A549 (cell line): ENCODE data around the gene PDCD2. TPM values are rescaled to one million over a fixed set of nuclear protein-coding genes. Genes with fewer than 3 reads are reported as not detected.
"Not testable (repeated sequence)": the region's sequence is repeated elsewhere in the genome, so short reads cannot be mapped to it uniquely, and the experiment has no call there.

Experiments
- ATAC-seq, 2 experiments: fragments of 200-7000 bp in 1 of 2; fragments of >200 bp in 1 of 2; cut with Nextera tagmentation in 1 of 2; cut with Tn5 transposase in 1 of 2; 3 replicates each; pipeline versions ENCODE4 v1.8.0 to v1.9.1; 2018 to 2020; ENCODE audit warnings: mild to moderate bottlenecking in 1 of 2, moderate library complexity in 1 of 2
- CTCF ChIA-PET: fragments of 300-600 bp; sonication (Branson Sonifier 250); formaldehyde crosslinking; extraction: SDS; loops from one replicate; lab custom pipeline; 2021; ENCODE audit warnings: antibody characterized with exemption, inconsistent platforms; lab: Yijun Ruan, JAX
- POLR2A ChIA-PET: fragments of 350-600 bp; formaldehyde crosslinking; extraction: SDS; loops from one replicate; lab custom pipeline; 2021; ENCODE audit warnings: antibody characterized with exemption, inconsistent platforms; lab: Yijun Ruan, JAX
- DNase-seq, 2 experiments: peaks; one replicate each; pipeline versions ENCODE4 v3.0.0 to v3.0.0-alpha.2; 2011 to 2016; ENCODE audit warnings: low read depth in 1 of 2, low spot score in 1 of 2
- FAIRE-seq: peaks from 2 replicates; lab custom pipeline; 2011; peaks lifted over from hg19 to GRCh38; lab: Jason Lieb, UNC
- H3K27ac ChIP-seq, 2 experiments: fragments of >200 bp; sonication (Bioruptor Twin); formaldehyde crosslinking; 3 replicates each; pipeline ENCODE4 v1.5.1; 2016 to 2017
- H3K4me1 ChIP-seq: fragments of >200 bp; sonication (Bioruptor Twin); formaldehyde crosslinking; 3 replicates; pipeline ENCODE4 v1.6.1; 2016
- H3K4me2 ChIP-seq: fragments of >200 bp; sonication (Bioruptor Twin); formaldehyde crosslinking; 3 replicates; pipeline ENCODE4 v1.6.1; 2016
- H3K4me3 ChIP-seq: fragments of >200 bp; sonication (Bioruptor Twin); formaldehyde crosslinking; 3 replicates; pipeline ENCODE4 v1.5.1; 2016
- H3K9me3 ChIP-seq: fragments of >200 bp; sonication (Bioruptor Twin); formaldehyde crosslinking; 3 replicates; pipeline ENCODE4 v1.6.1; 2016
- CHD4 ChIP-seq: fragments of 200-600 bp; sonication (generic); IDR thresholded peaks from 2 replicates; pipeline ENCODE4 v1.6.1; 2016; ENCODE audit warnings: antibody characterized with exemption, mild to moderate bottlenecking, borderline replicate concordance
- EP300 ChIP-seq, 2 experiments: fragments of >200 bp; sonication (Bioruptor Twin); formaldehyde crosslinking; IDR thresholded peaks; 2 replicates in 1 of 2; 3 replicates in 1 of 2; pipeline ENCODE4 v1.6.1; 2016 to 2017
- ESRRA ChIP-seq: fragments of 150-350 bp; IDR thresholded peaks from 2 replicates; pipeline ENCODE4 v1.6.1; 2014; ENCODE audit warnings: mild to moderate bottlenecking, low read length, borderline replicate concordance
- HMGXB4 ChIP-seq: fragments of 250-450 bp; sonication (Bioruptor Pico); IDR thresholded peaks from 2 replicates; pipeline ENCODE4 v1.5.0; 2021; ENCODE audit warnings: mild to moderate bottlenecking, moderate library complexity, borderline replicate concordance
- HOXB13 ChIP-seq: fragments of 250-450 bp; sonication (Bioruptor Pico); IDR thresholded peaks from 2 replicates; pipeline ENCODE4 v1.5.0; 2020; ENCODE audit warnings: low read depth, mild to moderate bottlenecking, moderate library complexity
- MAFK ChIP-seq: fragments of 450-650 bp; IDR thresholded peaks from 2 replicates; pipeline ENCODE4 v1.6.1; 2014; ENCODE audit not compliant: partially characterized antibody
- NPAS2 ChIP-seq: fragments of 250-450 bp; sonication (Bioruptor Pico); IDR thresholded peaks from 2 replicates; pipeline ENCODE4 v1.8.0; 2022; ENCODE audit warnings: mild to moderate bottlenecking, moderate library complexity, borderline replicate concordance
- PHF8 ChIP-seq: fragments of 200-600 bp; sonication (generic); IDR thresholded peaks from 2 replicates; pipeline ENCODE4 v1.6.1; 2016; ENCODE audit warnings: low read depth, mild to moderate bottlenecking, antibody characterized with exemption, moderate library complexity, borderline replicate concordance
- RCOR1 ChIP-seq: fragments of 150-350 bp; IDR thresholded peaks from 2 replicates; pipeline ENCODE4 v1.6.1; 2014; ENCODE audit warnings: antibody characterized with exemption, low read length, low read depth
- SMC3 ChIP-seq: fragments of >200 bp; sonication (Bioruptor Twin); formaldehyde crosslinking; IDR thresholded peaks from 3 replicates; pipeline ENCODE4 v1.6.1; 2018; ENCODE audit warnings: inconsistent platforms
- ZFP36 ChIP-seq: fragments of 450-650 bp; IDR thresholded peaks from 2 replicates; pipeline ENCODE4 v1.6.1; 2014; ENCODE audit warnings: borderline replicate concordance; ENCODE audit not compliant: partially characterized antibody
- ZSCAN20 ChIP-seq: fragments of 250-450 bp; sonication (Bioruptor Pico); IDR thresholded peaks from 2 replicates; pipeline ENCODE4 v1.8.0; 2022; ENCODE audit warnings: mild to moderate bottlenecking, moderate library complexity
- WGBS: methylation state at CpG from one replicate; pipeline ENCODE4 v1.1.6; 2017; ENCODE audit errors: missing lambda C conversion rate; 5-methylcytosine and 5-hydroxymethylcytosine counted together
- polyA plus RNA-seq, 4 experiments: library from polyadenylated mRNA; depleted of rRNA in 3 of 4; stranded (reverse); fragments of >200 nt; fragmentation: RNase III in 1 of 4; extraction: RNeasy Plus Mini Kit Qiagen cat#74134 plus additional on column Dnase treatment in 1 of 4; gene quantifications; 2 replicates in 3 of 4; 3 replicates in 1 of 4; pipeline ENCODE4 v1.2.3, GENCODE V29; 2011 to 2017
- TF ChIP-seq, protein P1 (sequence below): fragments of 250-450 bp; sonication (Bioruptor Pico); IDR thresholded peaks from 2 replicates; pipeline ENCODE4 v1.5.0; 2020; ENCODE audit warnings: low read depth, mild to moderate bottlenecking, moderate library complexity
- TF ChIP-seq, protein P2 (sequence below): fragments of 200-600 bp; sonication (generic); IDR thresholded peaks from 2 replicates; pipeline ENCODE4 v1.6.1; 2016; ENCODE audit warnings: antibody characterized with exemption, mild to moderate bottlenecking, moderate library complexity
- TF ChIP-seq, protein P3 (sequence below): IDR thresholded peaks from 2 replicates; pipeline ENCODE4 v1.6.1; 2012; ENCODE audit warnings: low read depth, borderline replicate concordance

The PDCD2 gene
- polyA plus RNA-seq, 2 of the 4 experiments (the other 2 are of a cell fraction), result 52.6 to 90.0 TPM

GRCh38 chr6:170584181-170584953 is at the start of gene PDCD2 (continued):
- TF ChIP-seq PHF8 (peak; percentile 67; the same call in 1 of the 2 replicates), NPAS2 (CRISPR knock-in tag) (no peak), ZFP36 (no peak)
- TF ChIP-seq, protein P1, sequence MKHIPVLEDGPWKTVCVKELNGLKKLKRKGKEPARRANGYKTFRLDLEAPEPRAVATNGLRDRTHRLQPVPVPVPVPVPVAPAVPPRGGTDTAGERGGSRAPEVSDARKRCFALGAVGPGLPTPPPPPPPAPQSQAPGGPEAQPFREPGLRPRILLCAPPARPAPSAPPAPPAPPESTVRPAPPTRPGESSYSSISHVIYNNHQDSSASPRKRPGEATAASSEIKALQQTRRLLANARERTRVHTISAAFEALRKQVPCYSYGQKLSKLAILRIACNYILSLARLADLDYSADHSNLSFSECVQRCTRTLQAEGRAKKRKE (CRISPR knock-in tag), result no peak

- H3K27ac ChIP-seq, H3K4me1 ChIP-seq, H3K9me3 ChIP-seq, H3K4me2 ChIP-seq, CTCF ChIA-PET, FAIRE-seq, POLR2A ChIA-PET, DNase-seq, ATAC-seq, H3K4me3 ChIP-seq: not testable (repeated sequence)
- WGBS, result no CpG with 5 or more reads among the region's 1 CpG
These were observed 31.6 kb upstream of the PDCD2 start for GRCh38 chr6:170616020-170616554.

- H3K4me3 ChIP-seq, H3K9me3 ChIP-seq, H3K4me1 ChIP-seq, H3K4me2 ChIP-seq, DNase-seq, FAIRE-seq, POLR2A ChIA-PET, CTCF ChIA-PET, H3K27ac ChIP-seq: not testable (repeated sequence)
- WGBS, result 2% methylated on average over 10 of the region's 55 CpGs
- ATAC-seq, result peak; percentile 74 to 100
These were observed 27.9 kb upstream of the PDCD2 start for GRCh38 chr6:170612256-170612804.

DNA sequence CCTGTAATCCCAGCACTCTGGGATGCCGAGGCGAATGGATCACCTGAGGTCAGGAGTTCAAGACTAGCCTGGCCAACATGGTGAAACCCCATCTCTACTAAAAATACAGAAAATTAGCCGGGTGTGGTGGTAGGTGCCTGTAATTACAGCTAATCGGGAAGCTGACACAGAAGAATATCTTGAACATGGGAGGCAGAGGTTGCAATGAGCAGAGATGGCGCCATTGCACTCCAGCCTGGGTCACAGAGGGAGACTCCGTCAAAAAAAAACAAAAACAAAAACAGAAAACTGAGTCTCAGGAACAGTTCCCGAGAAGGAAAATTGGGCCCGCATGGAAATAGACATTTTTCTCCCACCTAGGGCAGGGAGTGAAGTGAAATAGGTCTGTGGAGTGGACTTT is 24.8 kb upstream of the PDCD2 start:
- H3K4me3 ChIP-seq, DNase-seq, POLR2A ChIA-PET, CTCF ChIA-PET, H3K4me2 ChIP-seq, FAIRE-seq, H3K9me3 ChIP-seq, H3K4me1 ChIP-seq, H3K27ac ChIP-seq: not testable (repeated sequence)
- ATAC-seq, result peak in 1 of 2 experiments; percentile 52; a peak in 3 of 6 replicates
- WGBS, result 41% methylated on average over 5 of the region's 8 CpGs

GRCh38 chr6:170605574-170606259 is 21.3 kb upstream of the PDCD2 start:
- ATAC-seq (no peak), FAIRE-seq (no peak), DNase-seq (no peak)
- ChIA-PET CTCF (no interaction called here), POLR2A (no interaction called here)
- H3K4me3 ChIP-seq, result no peak overlapping the region
- H3K4me2 ChIP-seq, result no peak overlapping the region
- 45% methylated on average over 6 of the region's 6 CpGs for WGBS
- no peaks in the 10 kb centered on the region for H3K4me1 ChIP-seq
- no peak overlapping the region for H3K27ac ChIP-seq
- no peaks in the 10 kb centered on the region for H3K9me3 ChIP-seq
- TF ChIP-seq HOXB13 (CRISPR knock-in tag) (no peak), CHD4 (no peak), ESRRA (no peak), SMC3 (no peak), RCOR1 (no peak), ZSCAN20 (CRISPR knock-in tag) (no peak), MAFK (no peak), EP300 (IDR thresholded peaks at IDR 0.05) (no peak), HMGXB4 (CRISPR knock-in tag) (no peak)
- TF ChIP-seq, protein P2, sequence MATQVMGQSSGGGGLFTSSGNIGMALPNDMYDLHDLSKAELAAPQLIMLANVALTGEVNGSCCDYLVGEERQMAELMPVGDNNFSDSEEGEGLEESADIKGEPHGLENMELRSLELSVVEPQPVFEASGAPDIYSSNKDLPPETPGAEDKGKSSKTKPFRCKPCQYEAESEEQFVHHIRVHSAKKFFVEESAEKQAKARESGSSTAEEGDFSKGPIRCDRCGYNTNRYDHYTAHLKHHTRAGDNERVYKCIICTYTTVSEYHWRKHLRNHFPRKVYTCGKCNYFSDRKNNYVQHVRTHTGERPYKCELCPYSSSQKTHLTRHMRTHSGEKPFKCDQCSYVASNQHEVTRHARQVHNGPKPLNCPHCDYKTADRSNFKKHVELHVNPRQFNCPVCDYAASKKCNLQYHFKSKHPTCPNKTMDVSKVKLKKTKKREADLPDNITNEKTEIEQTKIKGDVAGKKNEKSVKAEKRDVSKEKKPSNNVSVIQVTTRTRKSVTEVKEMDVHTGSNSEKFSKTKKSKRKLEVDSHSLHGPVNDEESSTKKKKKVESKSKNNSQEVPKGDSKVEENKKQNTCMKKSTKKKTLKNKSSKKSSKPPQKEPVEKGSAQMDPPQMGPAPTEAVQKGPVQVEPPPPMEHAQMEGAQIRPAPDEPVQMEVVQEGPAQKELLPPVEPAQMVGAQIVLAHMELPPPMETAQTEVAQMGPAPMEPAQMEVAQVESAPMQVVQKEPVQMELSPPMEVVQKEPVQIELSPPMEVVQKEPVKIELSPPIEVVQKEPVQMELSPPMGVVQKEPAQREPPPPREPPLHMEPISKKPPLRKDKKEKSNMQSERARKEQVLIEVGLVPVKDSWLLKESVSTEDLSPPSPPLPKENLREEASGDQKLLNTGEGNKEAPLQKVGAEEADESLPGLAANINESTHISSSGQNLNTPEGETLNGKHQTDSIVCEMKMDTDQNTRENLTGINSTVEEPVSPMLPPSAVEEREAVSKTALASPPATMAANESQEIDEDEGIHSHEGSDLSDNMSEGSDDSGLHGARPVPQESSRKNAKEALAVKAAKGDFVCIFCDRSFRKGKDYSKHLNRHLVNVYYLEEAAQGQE, result no peak
- TF ChIP-seq, protein P1 (CRISPR knock-in tag), result no peak
- TF ChIP-seq, protein P3, sequence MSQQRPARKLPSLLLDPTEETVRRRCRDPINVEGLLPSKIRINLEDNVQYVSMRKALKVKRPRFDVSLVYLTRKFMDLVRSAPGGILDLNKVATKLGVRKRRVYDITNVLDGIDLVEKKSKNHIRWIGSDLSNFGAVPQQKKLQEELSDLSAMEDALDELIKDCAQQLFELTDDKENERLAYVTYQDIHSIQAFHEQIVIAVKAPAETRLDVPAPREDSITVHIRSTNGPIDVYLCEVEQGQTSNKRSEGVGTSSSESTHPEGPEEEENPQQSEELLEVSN, result no peak
